Neural crest cell (in vitro differentiated cells): Measurements from ENCODE around the gene MARCO. TPM values are rescaled to one million over a fixed set of nuclear protein-coding genes. Genes with fewer than 3 reads are reported as not detected.

Experiments
- DNase-seq: peaks from one replicate; pipeline ENCODE4 v3.0.0; 2021; ENCODE audit warnings: low read depth, mixed read lengths, low spot score
- H3K27ac Mint-ChIP-seq: one replicate; pipeline ENCODE4 v1.8.0; 2021; ENCODE audit warnings: mild to moderate bottlenecking, mixed read lengths; ENCODE audit not compliant: unreplicated experiment
- H3K27me3 Mint-ChIP-seq: 2 replicates; pipeline ENCODE4 v1.8.0; 2021; ENCODE audit warnings: low read depth, mild to moderate bottlenecking, mixed read lengths
- H3K36me3 Mint-ChIP-seq: 2 replicates; pipeline ENCODE4 v1.8.0; 2021; ENCODE audit warnings: low read depth, mild to moderate bottlenecking, mixed read lengths
- H3K4me1 Mint-ChIP-seq: 2 replicates; pipeline ENCODE4 v1.8.0; 2021; ENCODE audit warnings: mixed read lengths
- H3K4me3 Mint-ChIP-seq: one replicate; pipeline ENCODE4 v1.8.0; 2021; ENCODE audit warnings: mild to moderate bottlenecking, mixed read lengths
- H3K9me3 Mint-ChIP-seq: 2 replicates; pipeline ENCODE4 v1.8.0; 2021; ENCODE audit warnings: mixed read lengths
- total RNA-seq: library from RNA; stranded (reverse); gene quantifications from 2 replicates; pipeline ENCODE4 v1.2.1, GENCODE V29; 2021
- TF ChIP-seq, protein P1 (sequence below): fragments of 200-600 bp; sonication (generic); conservative IDR thresholded peaks from 2 replicates; pipeline ENCODE4 v1.5.0; 2021; ENCODE audit warnings: antibody characterized with exemption, mild to moderate bottlenecking

MARCO gene
- total RNA-seq, 1 donor from 2014 or later, result 0.54 TPM

DNA sequence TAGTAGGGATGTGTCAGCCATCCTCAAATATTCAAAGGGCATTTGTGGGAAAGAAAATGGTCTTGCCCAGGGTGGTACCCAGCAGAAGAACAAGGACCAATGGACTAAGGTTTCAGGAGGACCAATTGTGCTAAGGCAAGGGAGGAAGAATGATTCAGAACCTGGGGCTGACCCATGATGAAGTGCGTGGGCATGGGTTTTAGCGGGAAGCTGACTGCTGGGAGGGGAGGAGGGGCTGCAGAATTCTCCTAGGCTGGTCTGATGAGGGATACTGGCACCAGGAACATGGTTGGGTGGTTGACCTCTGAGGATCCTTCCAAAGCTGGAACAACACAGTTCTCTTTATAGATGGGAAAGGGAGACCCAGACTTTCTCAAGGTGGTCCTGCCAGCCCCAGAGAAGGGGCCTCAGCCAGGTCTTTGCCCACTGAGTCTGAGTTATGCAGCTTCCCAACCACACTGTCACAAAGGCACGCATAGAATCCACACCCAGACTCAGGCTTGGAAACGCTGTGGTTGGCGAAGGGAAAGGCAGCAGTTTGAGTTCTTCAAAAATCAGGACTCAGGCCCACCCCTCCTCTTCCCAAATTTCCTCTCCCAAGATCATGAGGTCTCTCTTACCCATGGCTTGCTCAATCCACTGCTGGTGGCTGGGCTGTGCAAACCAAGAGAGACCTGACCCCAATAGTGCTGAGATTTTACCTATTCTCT, 37.3 kb downstream of the MARCO start:
- H3K4me1 Mint-ChIP-seq, result no peaks in the 10 kb centered on the region
- no peak overlapping the region for H3K27ac Mint-ChIP-seq
- TF ChIP-seq, protein P1, sequence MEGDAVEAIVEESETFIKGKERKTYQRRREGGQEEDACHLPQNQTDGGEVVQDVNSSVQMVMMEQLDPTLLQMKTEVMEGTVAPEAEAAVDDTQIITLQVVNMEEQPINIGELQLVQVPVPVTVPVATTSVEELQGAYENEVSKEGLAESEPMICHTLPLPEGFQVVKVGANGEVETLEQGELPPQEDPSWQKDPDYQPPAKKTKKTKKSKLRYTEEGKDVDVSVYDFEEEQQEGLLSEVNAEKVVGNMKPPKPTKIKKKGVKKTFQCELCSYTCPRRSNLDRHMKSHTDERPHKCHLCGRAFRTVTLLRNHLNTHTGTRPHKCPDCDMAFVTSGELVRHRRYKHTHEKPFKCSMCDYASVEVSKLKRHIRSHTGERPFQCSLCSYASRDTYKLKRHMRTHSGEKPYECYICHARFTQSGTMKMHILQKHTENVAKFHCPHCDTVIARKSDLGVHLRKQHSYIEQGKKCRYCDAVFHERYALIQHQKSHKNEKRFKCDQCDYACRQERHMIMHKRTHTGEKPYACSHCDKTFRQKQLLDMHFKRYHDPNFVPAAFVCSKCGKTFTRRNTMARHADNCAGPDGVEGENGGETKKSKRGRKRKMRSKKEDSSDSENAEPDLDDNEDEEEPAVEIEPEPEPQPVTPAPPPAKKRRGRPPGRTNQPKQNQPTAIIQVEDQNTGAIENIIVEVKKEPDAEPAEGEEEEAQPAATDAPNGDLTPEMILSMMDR, result no peak
- H3K27me3 Mint-ChIP-seq, result peaks cover 45% of the 10 kb centered on the region
- no peaks in the 10 kb centered on the region for H3K9me3 Mint-ChIP-seq
- H3K4me3 Mint-ChIP-seq, result no peak overlapping the region
- H3K36me3 Mint-ChIP-seq, result no peaks in the 10 kb centered on the region
- no peak for DNase-seq

DNA sequence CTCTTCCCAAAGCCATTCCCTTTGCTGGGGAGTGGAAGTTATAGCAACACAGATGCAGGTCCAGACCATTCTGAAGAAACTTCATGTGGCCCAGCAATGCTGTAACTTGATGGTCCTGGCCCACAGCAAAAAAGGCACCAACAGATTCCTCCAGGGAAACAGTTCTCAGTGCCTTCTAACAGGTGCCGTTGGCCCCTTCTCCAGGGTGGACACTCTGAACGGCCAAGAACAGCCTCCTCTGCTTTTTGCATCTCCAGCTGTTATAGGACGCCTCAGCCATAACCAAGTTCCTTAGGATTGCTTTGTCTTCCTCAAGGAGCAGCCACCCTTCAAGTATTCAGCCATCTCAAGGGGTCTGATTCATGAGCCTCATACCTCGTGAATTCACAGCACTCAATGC, 38.0 kb downstream of the MARCO start:
- Mint-ChIP-seq H3K27me3 (peaks cover 49% of the 10 kb centered on the region), H3K9me3 (peaks cover 3% of the 10 kb centered on the region), H3K4me3 (no peak overlapping the region), H3K27ac (no peak overlapping the region), H3K36me3 (no peaks in the 10 kb centered on the region), H3K4me1 (no peaks in the 10 kb centered on the region)
- TF ChIP-seq, protein P1, result no peak
- no peak for DNase-seq

DNA sequence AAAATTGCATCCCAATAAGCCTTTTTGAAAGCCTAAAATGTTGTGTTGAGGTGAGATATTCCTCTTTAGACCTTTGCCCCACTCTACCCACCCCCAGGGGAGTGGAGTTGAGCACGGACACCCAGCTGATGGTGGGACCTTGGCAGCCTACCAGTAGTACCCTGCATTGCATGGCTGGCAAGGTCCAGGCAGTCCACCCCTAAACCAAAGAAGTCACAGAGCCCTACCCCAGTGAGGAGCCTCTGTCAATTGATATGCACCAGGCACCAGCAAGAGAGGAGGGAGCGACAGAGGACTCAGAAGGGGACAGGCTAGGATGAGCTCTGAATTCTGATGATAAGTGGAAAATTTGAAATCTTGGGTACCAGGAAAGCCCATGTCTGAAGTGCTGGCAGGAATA, 38.6 kb downstream of the MARCO start:
- Mint-ChIP-seq H3K9me3 (peaks cover 3% of the 10 kb centered on the region), H3K4me3 (no peak overlapping the region), H3K4me1 (no peaks in the 10 kb centered on the region), H3K27ac (no peak overlapping the region), H3K36me3 (no peaks in the 10 kb centered on the region), H3K27me3 (peaks cover 47% of the 10 kb centered on the region)
- DNase-seq, result no peak
- TF ChIP-seq, protein P1, result no peak

DNA sequence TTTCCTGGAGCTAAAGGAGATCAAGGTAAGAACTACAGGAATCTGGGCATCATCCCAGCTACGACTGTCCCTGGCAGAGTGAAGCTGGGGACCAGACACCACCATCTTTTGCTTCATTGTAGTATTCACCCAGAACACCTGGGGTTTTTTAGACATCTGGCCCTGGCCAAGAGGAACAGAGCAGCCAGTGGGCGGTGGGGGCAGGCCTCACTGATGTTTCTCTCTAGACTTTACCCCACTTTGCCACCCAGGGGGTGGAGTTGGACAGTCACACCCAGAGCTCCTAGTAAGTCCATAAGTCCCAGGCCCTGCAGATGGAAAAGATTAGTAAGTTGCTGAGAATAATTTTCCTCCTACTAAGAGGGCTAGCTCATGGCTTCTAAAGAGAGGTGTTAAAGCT, 39.6 kb downstream of the MARCO start:
- no peaks in the 10 kb centered on the region for H3K36me3 Mint-ChIP-seq
- no peak overlapping the region for H3K27ac Mint-ChIP-seq
- H3K9me3 Mint-ChIP-seq, result peaks cover 3% of the 10 kb centered on the region
- TF ChIP-seq, protein P1, result no peak
- H3K4me3 Mint-ChIP-seq, result no peak overlapping the region
- no peak for DNase-seq
- H3K27me3 Mint-ChIP-seq, result peaks cover 53% of the 10 kb centered on the region
- H3K4me1 Mint-ChIP-seq, result no peaks in the 10 kb centered on the region

DNA sequence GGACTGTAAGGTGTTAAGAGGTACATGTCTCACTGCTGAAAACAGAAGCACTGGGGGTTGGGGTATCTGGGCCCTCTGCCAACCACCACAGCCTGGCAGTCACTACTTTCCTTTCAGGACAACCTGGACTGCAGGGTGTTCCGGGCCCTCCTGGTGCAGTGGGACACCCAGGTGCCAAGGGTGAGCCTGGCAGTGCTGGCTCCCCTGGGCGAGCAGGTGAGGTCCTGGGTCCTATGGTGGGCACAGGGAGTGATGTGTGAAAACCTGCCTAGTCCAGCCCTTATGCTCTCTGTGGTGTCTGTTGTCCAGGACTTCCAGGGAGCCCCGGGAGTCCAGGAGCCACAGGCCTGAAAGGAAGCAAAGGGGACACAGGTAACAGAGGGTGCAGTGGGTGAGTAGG, 40.0 kb downstream of the MARCO start:
- H3K36me3 Mint-ChIP-seq, result no peaks in the 10 kb centered on the region
- H3K4me3 Mint-ChIP-seq, result no peak overlapping the region
- no peaks in the 10 kb centered on the region for H3K4me1 Mint-ChIP-seq
- peaks cover 3% of the 10 kb centered on the region for H3K9me3 Mint-ChIP-seq
- TF ChIP-seq, protein P1, result no peak
- H3K27ac Mint-ChIP-seq, result no peak overlapping the region
- peaks cover 54% of the 10 kb centered on the region for H3K27me3 Mint-ChIP-seq
- DNase-seq, result no peak
